Omental fat pad (tissue), 4 donors: Measurements from ENCODE around the gene PGAP2. TPM values are rescaled to one million over a fixed set of nuclear protein-coding genes. Genes with fewer than 3 reads are reported as not detected.
"Not testable (repeated sequence)": the region's sequence is repeated elsewhere in the genome, so short reads cannot be mapped to it uniquely, and the experiment has no call there.

ENCODE experiments used
- ATAC-seq: fragments of 150-250 bp; one replicate; pipeline ENCODE4 v1.9.1; 2016; ENCODE audit warnings: mild to moderate bottlenecking, moderate library complexity; ENCODE audit not compliant: low FRiP score
- DNase-seq: peaks from one replicate; pipeline ENCODE4 v3.0.0-alpha.2; 2019; ENCODE audit warnings: low spot score
- CTCF ChIP-seq, 3 donors: fragments of 450-650 bp; IDR thresholded peaks; one replicate each; pipeline ENCODE4 v1.5.1; 2016 to 2017; ENCODE audit warnings: antibody characterized with exemption in 3 of 3, mild to moderate bottlenecking in 3 of 3, moderate library complexity in 2 of 3
- total RNA-seq, 4 donors: library from RNA; depleted of rRNA; stranded (reverse); fragments of >200 nt; gene quantifications; one replicate each; pipeline ENCODE4 v1.1.0, GENCODE V29; 2016

Gene PGAP2
- total RNA-seq, 4 donors from 2014 or later = 6.2 to 12.3 (median 10.2) TPM

- TF ChIP-seq CTCF (IDR thresholded peaks at IDR 0.05) = no peak
- ATAC-seq = peak; percentile 55
These were observed 682 bp downstream of the PGAP2 start for GRCh38 chr11:3808861-3809623.

GRCh38 chr11:3809624-3809928 is 1.2 kb downstream of the PGAP2 start:
- no peak for DNase-seq
- TF ChIP-seq CTCF (IDR thresholded peaks at IDR 0.05) = no peak
- no peak for ATAC-seq

More at GRCh38 chr11:3808861-3809623, 682 bp downstream of the PGAP2 start:
- no peak for DNase-seq

GRCh38 chr11:3810446-3810845 is 2.1 kb downstream of the PGAP2 start:
- DNase-seq (no peak), ATAC-seq (no peak)

GRCh38 chr11:3810951-3811350 is 2.6 kb downstream of the PGAP2 start:
- DNase-seq = no peak
- ATAC-seq = no peak
- no peak for TF ChIP-seq CTCF (IDR thresholded peaks at IDR 0.05)

More at GRCh38 chr11:3810446-3810845, 2.1 kb downstream of the PGAP2 start:
- no peak for TF ChIP-seq CTCF (IDR thresholded peaks at IDR 0.05)

- not testable (repeated sequence) for ATAC-seq, DNase-seq
These were observed 6.5 kb downstream of the PGAP2 start for GRCh38 chr11:3814832-3815231.

- DNase-seq (no peak), ATAC-seq (no peak)
- no peak for TF ChIP-seq CTCF (IDR thresholded peaks at IDR 0.05)
These were observed 7.5 kb downstream of the PGAP2 start for GRCh38 chr11:3815845-3816244.

- no peak for TF ChIP-seq CTCF (IDR thresholded peaks at IDR 0.05)
- DNase-seq = no peak
- no peak for ATAC-seq
These were observed 8.3 kb downstream of the PGAP2 start for GRCh38 chr11:3816673-3817072.
